SK-N-MC (cell line): Measurements from ENCODE around the gene MAGIX.

Experiments used
- EZH2 ChIP-seq: fragments of 200-600 bp; sonication (generic); IDR thresholded peaks from one replicate; pipeline ENCODE4 v1.6.1; 2017; ENCODE audit warnings: antibody characterized with exemption
- FOXP2 ChIP-seq: optimal IDR thresholded peaks from 2 replicates; pipeline ENCODE3; 2011; ENCODE audit warnings: mild to moderate bottlenecking, moderate library complexity; ENCODE audit not compliant: insufficient read depth; ENCODE audit errors: extremely low read length, control extremely low read depth
- POLR2AphosphoS5 ChIP-seq: IDR thresholded peaks from 2 replicates; pipeline ENCODE4 v1.6.1; 2012; ENCODE audit warnings: mild to moderate bottlenecking, low read depth, low read length, borderline replicate concordance

DNA sequence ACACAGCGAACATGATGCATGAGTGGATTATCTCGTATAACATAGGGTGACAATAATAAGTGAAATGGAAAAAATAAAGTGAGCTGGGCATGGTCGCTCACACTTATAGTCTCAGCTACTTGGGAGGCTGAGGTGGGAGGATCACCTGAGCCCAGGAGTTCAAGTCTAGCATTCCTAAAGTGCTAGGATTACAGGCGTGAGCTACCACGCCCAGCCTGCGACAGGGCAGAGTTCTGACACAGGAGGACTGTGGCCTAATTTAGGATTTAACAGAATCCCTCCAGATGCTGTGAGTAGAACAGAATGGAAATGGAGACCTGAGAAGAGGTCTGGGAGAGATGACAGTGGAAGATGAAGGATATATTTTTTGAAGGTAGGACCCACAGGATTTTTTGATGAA is 27.0 kb downstream of the MAGIX start:
- no peak for TF ChIP-seq POLR2AphosphoS5
- no peak for TF ChIP-seq EZH2
- TF ChIP-seq FOXP2 = no peak
